Neural cell (in vitro differentiated cells): ENCODE data around the gene FSIP1. TPM values are rescaled to one million over a fixed set of nuclear protein-coding genes. Genes with fewer than 3 reads are reported as not detected.

Experiments used
- H2AFZ ChIP-seq: fragments of 200-600, 300-800 bp; sonication (generic), shearing (Covaris generic); 2 replicates; pipeline ENCODE4 v1.6.0; 2014; ENCODE audit warnings: low read depth, mild to moderate bottlenecking, antibody characterized with exemption, low read length, moderate library complexity
- H3F3A ChIP-seq: fragments of 200-600 bp; shearing (Covaris generic); 2 replicates; pipeline ENCODE4 v1.6.1; 2016; ENCODE audit warnings: mild to moderate bottlenecking, moderate library complexity, mixed read lengths, antibody characterized with exemption, low read length; ENCODE audit not compliant: insufficient read depth, poor library complexity, severe bottlenecking
- H3K27ac ChIP-seq: fragments of 200-600, 300-800 bp; sonication (generic), shearing (Covaris generic); 2 replicates; pipeline ENCODE4 v1.5.1; 2014; ENCODE audit warnings: mild to moderate bottlenecking, low read length, moderate library complexity
- H3K27me3 ChIP-seq: fragments of 300-800, 200-600 bp; sonication (generic), shearing (Covaris generic); 2 replicates; pipeline ENCODE4 v1.6.0; 2014; ENCODE audit warnings: mild to moderate bottlenecking, low read depth, low read length, moderate library complexity; ENCODE audit not compliant: insufficient read depth
- H3K36me3 ChIP-seq: fragments of 300-800, 200-600 bp; sonication (generic), shearing (Covaris generic); 2 replicates; pipeline ENCODE4 v1.5.1; 2014; ENCODE audit warnings: mild to moderate bottlenecking, antibody characterized with exemption, low read length, moderate library complexity; ENCODE audit not compliant: insufficient read depth
- H3K4me2 ChIP-seq: fragments of 300-800, 200-600 bp; sonication (generic), shearing (Covaris generic); 2 replicates; pipeline ENCODE4 v1.6.0; 2014; ENCODE audit warnings: mild to moderate bottlenecking, low read length
- H3K4me3 ChIP-seq: fragments of 300-800, 200-600 bp; sonication (generic), shearing (Covaris generic); 2 replicates; pipeline ENCODE4 v1.5.1; 2014; ENCODE audit warnings: mild to moderate bottlenecking, low read length, moderate library complexity
- H3K79me2 ChIP-seq: fragments of 200-600 bp; shearing (Covaris generic); replicated peaks from 2 replicates; pipeline ENCODE4 v1.6.0; 2014; ENCODE audit warnings: mild to moderate bottlenecking, low read length, moderate library complexity; ENCODE audit not compliant: insufficient read depth
- H3K9ac ChIP-seq: fragments of 300-800, 200-600 bp; sonication (generic), shearing (Covaris generic); 2 replicates; pipeline ENCODE4 v1.6.1; 2016; ENCODE audit warnings: mild to moderate bottlenecking, low read length, mixed read lengths
- H3K9me2 ChIP-seq: fragments of 200-600 bp; shearing (Covaris generic); 2 replicates; pipeline ENCODE4 v1.6.1; 2016; ENCODE audit warnings: mild to moderate bottlenecking, low read length, mixed read lengths; ENCODE audit not compliant: insufficient read depth
- H3K9me3 ChIP-seq: fragments of 200-600, 300-800 bp; sonication (generic), shearing (Covaris generic); 2 replicates; pipeline ENCODE4 v1.6.1; 2016; ENCODE audit warnings: mild to moderate bottlenecking, mixed run types, low read length, moderate library complexity, mixed read lengths
- H4K20me1 ChIP-seq: fragments of 200-600 bp; shearing (Covaris generic); 2 replicates; pipeline ENCODE4 v1.6.1; 2016; ENCODE audit warnings: mild to moderate bottlenecking, mixed run types; ENCODE audit not compliant: insufficient read depth
- CTCF ChIP-seq: fragments of 450-650 bp; IDR thresholded peaks from 2 replicates; pipeline ENCODE4 v1.5.1; 2014; ENCODE audit warnings: antibody characterized with exemption, mild to moderate bottlenecking, moderate library complexity; ENCODE audit not compliant: poor library complexity, severe bottlenecking
- EP300 ChIP-seq: fragments of 450-650 bp; conservative IDR thresholded peaks from 2 replicates; pipeline ENCODE4 v1.6.1; 2014; ENCODE audit warnings: antibody characterized with exemption, mild to moderate bottlenecking, moderate library complexity; ENCODE audit not compliant: poor library complexity, severe bottlenecking
- EZH2 ChIP-seq: fragments of 200-600, 300-800 bp; shearing (Covaris generic), sonication (generic); IDR thresholded peaks from 2 replicates; pipeline ENCODE4 v1.6.1; 2014; ENCODE audit warnings: antibody characterized with exemption, low read length, borderline replicate concordance, mild to moderate bottlenecking; ENCODE audit not compliant: insufficient read depth, poor library complexity, severe bottlenecking
- MXI1 ChIP-seq: fragments of 450-650 bp; conservative IDR thresholded peaks from 2 replicates; pipeline ENCODE4 v1.6.1; 2014; ENCODE audit warnings: antibody characterized with exemption, mild to moderate bottlenecking; ENCODE audit not compliant: poor library complexity, severe bottlenecking
- POLR2AphosphoS5 ChIP-seq: IDR thresholded peaks from 2 replicates; pipeline ENCODE4 v1.6.1; 2012
- RAD21 ChIP-seq: fragments of 450-650 bp; conservative IDR thresholded peaks from 2 replicates; pipeline ENCODE4 v1.6.1; 2014; ENCODE audit warnings: antibody characterized with exemption, mild to moderate bottlenecking, moderate library complexity
- SMC3 ChIP-seq: fragments of 450-650 bp; conservative IDR thresholded peaks from 2 replicates; pipeline ENCODE4 v1.6.1; 2014; ENCODE audit warnings: antibody characterized with exemption, mild to moderate bottlenecking, moderate library complexity; ENCODE audit not compliant: poor library complexity
- TAF1 ChIP-seq: IDR thresholded peaks from 2 replicates; pipeline ENCODE4 v1.6.1; 2012; ENCODE audit warnings: low read depth
- polyA plus RNA-seq: library from polyadenylated mRNA; depleted of rRNA; stranded (reverse); fragments of >200 nt; gene quantifications from 2 replicates; pipeline ENCODE4 v1.2.3, GENCODE V29; 2014
- TF ChIP-seq, protein P1 (sequence below): IDR thresholded peaks from 2 replicates; pipeline ENCODE4 v1.6.1; 2012; ENCODE audit warnings: borderline replicate concordance

FSIP1 gene
- polyA plus RNA-seq, 1 donor from 2014 or later, result 3.8 TPM

- Histone ChIP-seq H3K9ac (no peak overlapping the region), H3K79me2 (no peaks in the 10 kb centered on the region), H2AFZ (no peak overlapping the region), H3K27ac (no peak overlapping the region), H3F3A (no peaks in the 10 kb centered on the region), H3K36me3 (no peaks in the 10 kb centered on the region), H4K20me1 (no peaks in the 10 kb centered on the region), H3K9me2 (no peaks in the 10 kb centered on the region), H3K27me3 (no peaks in the 10 kb centered on the region), H3K9me3 (no peaks in the 10 kb centered on the region), H3K4me2 (no peak overlapping the region), H3K4me3 (no peak overlapping the region)
- TF ChIP-seq RAD21 (no peak), EP300 (no peak), CTCF (no peak), EZH2 (no peak), POLR2AphosphoS5 (no peak), MXI1 (no peak), TAF1 (no peak), SMC3 (no peak)
- TF ChIP-seq, protein P1, sequence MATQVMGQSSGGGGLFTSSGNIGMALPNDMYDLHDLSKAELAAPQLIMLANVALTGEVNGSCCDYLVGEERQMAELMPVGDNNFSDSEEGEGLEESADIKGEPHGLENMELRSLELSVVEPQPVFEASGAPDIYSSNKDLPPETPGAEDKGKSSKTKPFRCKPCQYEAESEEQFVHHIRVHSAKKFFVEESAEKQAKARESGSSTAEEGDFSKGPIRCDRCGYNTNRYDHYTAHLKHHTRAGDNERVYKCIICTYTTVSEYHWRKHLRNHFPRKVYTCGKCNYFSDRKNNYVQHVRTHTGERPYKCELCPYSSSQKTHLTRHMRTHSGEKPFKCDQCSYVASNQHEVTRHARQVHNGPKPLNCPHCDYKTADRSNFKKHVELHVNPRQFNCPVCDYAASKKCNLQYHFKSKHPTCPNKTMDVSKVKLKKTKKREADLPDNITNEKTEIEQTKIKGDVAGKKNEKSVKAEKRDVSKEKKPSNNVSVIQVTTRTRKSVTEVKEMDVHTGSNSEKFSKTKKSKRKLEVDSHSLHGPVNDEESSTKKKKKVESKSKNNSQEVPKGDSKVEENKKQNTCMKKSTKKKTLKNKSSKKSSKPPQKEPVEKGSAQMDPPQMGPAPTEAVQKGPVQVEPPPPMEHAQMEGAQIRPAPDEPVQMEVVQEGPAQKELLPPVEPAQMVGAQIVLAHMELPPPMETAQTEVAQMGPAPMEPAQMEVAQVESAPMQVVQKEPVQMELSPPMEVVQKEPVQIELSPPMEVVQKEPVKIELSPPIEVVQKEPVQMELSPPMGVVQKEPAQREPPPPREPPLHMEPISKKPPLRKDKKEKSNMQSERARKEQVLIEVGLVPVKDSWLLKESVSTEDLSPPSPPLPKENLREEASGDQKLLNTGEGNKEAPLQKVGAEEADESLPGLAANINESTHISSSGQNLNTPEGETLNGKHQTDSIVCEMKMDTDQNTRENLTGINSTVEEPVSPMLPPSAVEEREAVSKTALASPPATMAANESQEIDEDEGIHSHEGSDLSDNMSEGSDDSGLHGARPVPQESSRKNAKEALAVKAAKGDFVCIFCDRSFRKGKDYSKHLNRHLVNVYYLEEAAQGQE, result no peak
Measured at GRCh38 chr15:39640665-39641064, 142.0 kb downstream of the FSIP1 start.

DNA sequence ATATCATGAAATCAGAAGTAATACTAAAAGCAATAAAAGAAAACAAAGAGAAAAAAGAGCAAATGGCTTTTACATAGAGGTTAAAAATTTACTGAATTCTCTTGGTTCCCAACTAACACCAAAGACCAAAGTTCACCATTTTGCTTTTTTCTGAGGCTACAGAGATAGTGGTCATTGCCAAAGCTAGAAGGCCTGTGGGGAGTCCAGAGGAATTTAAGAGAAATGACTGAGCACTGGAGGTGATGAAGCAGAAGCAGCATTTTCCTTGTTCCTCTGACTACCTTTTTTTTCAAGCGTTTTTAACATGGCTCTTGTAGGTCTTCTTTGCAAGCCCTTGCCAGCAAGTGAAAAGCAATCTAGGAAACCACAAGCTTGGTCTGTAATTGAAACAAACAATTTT, 143.6 kb downstream of the FSIP1 start:
- H3K36me3 ChIP-seq, result no peaks in the 10 kb centered on the region
- no peaks in the 10 kb centered on the region for H3K79me2 ChIP-seq
- no peak overlapping the region for H3K4me3 ChIP-seq
- no peaks in the 10 kb centered on the region for H4K20me1 ChIP-seq
- no peak overlapping the region for H2AFZ ChIP-seq
- no peak overlapping the region for H3K27ac ChIP-seq
- H3F3A ChIP-seq, result no peaks in the 10 kb centered on the region
- TF ChIP-seq RAD21, result no peak
- no peak for TF ChIP-seq SMC3
- no peak for TF ChIP-seq EP300
- TF ChIP-seq POLR2AphosphoS5, result no peak
- no peak for TF ChIP-seq MXI1
- TF ChIP-seq EZH2, result no peak
- no peak for TF ChIP-seq CTCF
- TF ChIP-seq TAF1, result no peak
- TF ChIP-seq, protein P1, result no peak
- no peaks in the 10 kb centered on the region for H3K9me2 ChIP-seq
- H3K4me2 ChIP-seq, result no peak overlapping the region
- H3K9me3 ChIP-seq, result no peaks in the 10 kb centered on the region
- no peaks in the 10 kb centered on the region for H3K27me3 ChIP-seq
- H3K9ac ChIP-seq, result no peak overlapping the region
